ENCODE measurements around the gene ARL5B. TPM values are rescaled to one million over a fixed set of nuclear protein-coding genes. Genes with fewer than 3 reads are reported as not detected.

ARL5B gene
- total RNA-seq, 4 donors from 2014 or later, result 7.5 to 14.7 (median 8.9) TPM

DNA sequence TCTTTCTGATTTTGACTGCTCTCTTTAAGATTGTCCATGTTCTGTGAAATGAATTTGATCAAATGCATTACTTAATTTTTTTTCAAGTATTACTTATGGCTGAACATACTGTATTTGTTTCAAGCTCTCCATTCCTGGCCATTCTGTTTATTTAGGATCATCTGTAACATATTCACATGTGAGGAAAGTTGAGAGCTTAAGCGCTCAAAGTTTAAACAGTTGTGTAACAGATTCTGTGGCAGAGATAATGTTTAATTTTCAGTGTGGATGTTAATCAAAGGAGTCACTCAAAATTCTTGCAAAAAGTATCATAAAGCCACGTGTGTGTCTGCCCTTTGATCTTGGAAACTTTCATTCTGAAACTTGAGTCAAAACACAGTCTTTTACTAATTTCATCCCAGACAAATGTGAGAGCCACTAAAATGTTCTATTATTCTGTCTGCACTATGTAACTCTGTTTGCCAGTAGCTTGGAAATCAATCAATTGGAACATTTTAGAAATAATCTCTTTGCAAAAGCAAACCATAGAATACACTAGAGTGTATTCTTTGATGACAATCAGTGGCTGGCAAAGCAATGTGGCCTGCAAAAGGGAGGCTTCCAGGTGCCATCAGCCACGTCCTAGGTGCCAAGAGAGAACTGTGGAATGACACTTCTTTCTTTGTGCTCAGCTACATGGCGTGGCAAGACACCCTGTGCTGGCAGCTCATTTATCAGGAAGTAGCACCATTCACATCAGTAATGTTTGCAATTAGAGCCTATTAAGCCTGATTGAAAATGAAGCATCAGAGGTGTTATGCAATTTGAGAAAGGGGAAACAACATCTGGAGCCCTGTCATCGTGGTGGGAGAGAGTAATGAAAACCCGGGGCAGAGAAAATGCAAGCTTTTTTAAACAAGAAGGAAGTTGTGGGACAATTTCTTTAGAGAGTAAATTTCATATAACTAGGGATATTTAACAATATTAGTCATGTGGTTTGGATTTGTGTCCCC lies 40.9 kb downstream of the ARL5B start:
- intact Hi-C loops (cut with DNase I), result no loop called here
- no peaks in the 10 kb centered on the region for H3K4me1 ChIP-seq

DNA sequence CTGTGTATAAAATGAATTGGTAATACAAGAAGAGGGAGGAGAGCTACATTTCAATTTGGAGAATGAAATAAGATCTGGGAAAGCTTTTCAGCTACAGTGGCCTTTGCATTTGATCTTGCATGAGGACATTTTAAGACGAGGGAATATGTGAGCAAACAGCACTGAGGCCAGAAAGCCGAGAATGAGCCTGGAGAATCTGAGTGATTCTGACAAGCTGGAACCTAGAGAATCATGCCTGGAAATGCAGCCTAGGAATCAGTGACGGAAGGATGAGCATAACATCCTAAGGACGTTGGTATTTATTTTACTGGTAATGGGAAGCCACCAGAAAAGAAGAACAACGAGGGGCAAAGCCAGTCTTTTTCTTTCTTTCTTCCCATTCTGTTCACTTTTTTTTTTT lies 44.3 kb downstream of the ARL5B start:
- H3K4me3 ChIP-seq, result no peak overlapping the region
- H3K9me3 ChIP-seq, result no peaks in the 10 kb centered on the region
- H3K27ac ChIP-seq (replicated peaks in 1 of 4), result no peak overlapping the region
- TF ChIP-seq, protein P1, sequence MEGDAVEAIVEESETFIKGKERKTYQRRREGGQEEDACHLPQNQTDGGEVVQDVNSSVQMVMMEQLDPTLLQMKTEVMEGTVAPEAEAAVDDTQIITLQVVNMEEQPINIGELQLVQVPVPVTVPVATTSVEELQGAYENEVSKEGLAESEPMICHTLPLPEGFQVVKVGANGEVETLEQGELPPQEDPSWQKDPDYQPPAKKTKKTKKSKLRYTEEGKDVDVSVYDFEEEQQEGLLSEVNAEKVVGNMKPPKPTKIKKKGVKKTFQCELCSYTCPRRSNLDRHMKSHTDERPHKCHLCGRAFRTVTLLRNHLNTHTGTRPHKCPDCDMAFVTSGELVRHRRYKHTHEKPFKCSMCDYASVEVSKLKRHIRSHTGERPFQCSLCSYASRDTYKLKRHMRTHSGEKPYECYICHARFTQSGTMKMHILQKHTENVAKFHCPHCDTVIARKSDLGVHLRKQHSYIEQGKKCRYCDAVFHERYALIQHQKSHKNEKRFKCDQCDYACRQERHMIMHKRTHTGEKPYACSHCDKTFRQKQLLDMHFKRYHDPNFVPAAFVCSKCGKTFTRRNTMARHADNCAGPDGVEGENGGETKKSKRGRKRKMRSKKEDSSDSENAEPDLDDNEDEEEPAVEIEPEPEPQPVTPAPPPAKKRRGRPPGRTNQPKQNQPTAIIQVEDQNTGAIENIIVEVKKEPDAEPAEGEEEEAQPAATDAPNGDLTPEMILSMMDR (IDR thresholded peaks at IDR 0.05), result no peak
- TF ChIP-seq EP300 (IDR thresholded peaks at IDR 0.05), result no peak
- no peak for TF ChIP-seq POLR2A (IDR thresholded peaks at IDR 0.05; ENCODE audit: low read depth)
- TF ChIP-seq POLR2AphosphoS5 (IDR thresholded peaks at IDR 0.05), result no peak
- DNase-seq (ENCODE audit: extremely low spot score), result no peak
- no peaks in the 10 kb centered on the region for H3K36me3 ChIP-seq
- H3K4me1 ChIP-seq, result no peaks in the 10 kb centered on the region
- intact Hi-C loops (cut with DNase I), result no loop called here
- 81% methylated on average over 5 of the region's 5 CpGs for WGBS
- H3K27me3 ChIP-seq, result no peaks in the 10 kb centered on the region

More for the DNA sequence above, 40.9 kb downstream of the ARL5B start:
- TF ChIP-seq POLR2A (IDR thresholded peaks at IDR 0.05; ENCODE audit: low read depth), result no peak
- no peak for TF ChIP-seq EP300 (IDR thresholded peaks at IDR 0.05)
- no peak for TF ChIP-seq POLR2AphosphoS5 (IDR thresholded peaks at IDR 0.05)
- TF ChIP-seq, protein P1 (IDR thresholded peaks at IDR 0.05), result no peak
- no peaks in the 10 kb centered on the region for H3K27me3 ChIP-seq
- no peak for DNase-seq (ENCODE audit: extremely low spot score)
- 41% methylated on average over 6 of the region's 6 CpGs for WGBS
- no peaks in the 10 kb centered on the region for H3K36me3 ChIP-seq
- no peaks in the 10 kb centered on the region for H3K9me3 ChIP-seq
- H3K4me3 ChIP-seq, result no peak overlapping the region
- H3K27ac ChIP-seq (replicated peaks in 1 of 4), result no peak overlapping the region

DNA sequence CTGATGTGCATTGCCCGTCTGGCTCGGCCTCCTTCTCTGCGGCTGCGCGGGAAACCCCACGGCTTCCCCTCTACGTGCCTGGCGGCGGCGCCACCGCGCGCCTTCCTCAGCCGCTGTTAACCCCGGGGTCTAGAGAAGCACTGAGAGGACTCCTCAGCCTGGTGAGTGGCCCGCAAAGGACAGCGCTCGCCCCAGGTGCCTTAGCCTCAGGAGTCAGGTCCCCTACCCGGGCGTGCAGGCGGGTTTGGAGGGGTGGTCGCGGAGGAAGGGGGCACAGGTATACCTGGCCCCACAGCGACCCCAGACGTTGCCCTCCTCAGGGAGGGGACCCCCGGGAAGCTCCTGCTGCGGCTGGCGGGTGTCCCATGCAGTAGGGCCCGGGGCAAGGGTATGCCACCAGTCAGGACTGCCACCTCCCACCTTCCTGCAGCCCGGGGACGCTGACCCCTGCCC lies 51.0 kb downstream of the ARL5B start:
- 78% methylated on average over 27 of the region's 31 CpGs for WGBS
- DNase-seq (ENCODE audit: extremely low spot score), result no peak

DNA sequence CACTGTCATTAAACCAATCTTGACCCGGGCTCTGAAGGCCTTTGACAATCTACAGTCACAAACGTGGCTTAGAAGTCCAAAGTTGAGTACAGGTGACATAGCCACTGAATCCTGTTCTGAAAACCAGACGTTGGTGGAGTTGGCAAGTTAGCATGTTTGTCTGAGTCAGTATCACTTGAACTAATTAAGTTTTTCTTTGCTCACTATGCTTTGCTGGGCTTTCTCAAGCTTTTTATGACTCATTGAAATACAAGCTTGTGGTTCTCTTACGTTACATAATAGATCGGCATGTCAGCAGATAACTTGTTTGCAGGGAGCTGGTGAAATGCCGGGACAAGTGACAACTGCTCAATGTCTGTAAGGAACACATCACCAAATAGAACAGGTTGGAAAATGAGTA lies 53.8 kb downstream of the ARL5B start:
- 78% methylated on average over 6 of the region's 6 CpGs for WGBS
- H3K9me3 ChIP-seq, result no peaks in the 10 kb centered on the region
- TF ChIP-seq EP300 (IDR thresholded peaks at IDR 0.05), result no peak
- no peak for TF ChIP-seq POLR2A (IDR thresholded peaks at IDR 0.05; ENCODE audit: low read depth)
- H3K27me3 ChIP-seq, result no peaks in the 10 kb centered on the region
- H3K4me1 ChIP-seq, result no peaks in the 10 kb centered on the region
- no peaks in the 10 kb centered on the region for H3K36me3 ChIP-seq
- no peak for DNase-seq (ENCODE audit: extremely low spot score)
- intact Hi-C loops (cut with DNase I), result no loop called here
- no peak overlapping the region for H3K4me3 ChIP-seq
- H3K27ac ChIP-seq (replicated peaks in 1 of 4), result no peak overlapping the region

More for the DNA sequence above, 51.0 kb downstream of the ARL5B start:
- TF ChIP-seq POLR2A (IDR thresholded peaks at IDR 0.05; ENCODE audit: low read depth), result no peak
- TF ChIP-seq, protein P1 (IDR thresholded peaks at IDR 0.05), result no peak
- no peak for TF ChIP-seq POLR2AphosphoS5 (IDR thresholded peaks at IDR 0.05)
- TF ChIP-seq EP300 (IDR thresholded peaks at IDR 0.05), result no peak
- H3K4me3 ChIP-seq, result no peak overlapping the region
- intact Hi-C loops (cut with DNase I), result no loop called here
- no peaks in the 10 kb centered on the region for H3K27me3 ChIP-seq
- no peaks in the 10 kb centered on the region for H3K9me3 ChIP-seq
- H3K27ac ChIP-seq (replicated peaks in 1 of 4), result no peak overlapping the region
- no peaks in the 10 kb centered on the region for H3K4me1 ChIP-seq
- H3K36me3 ChIP-seq, result no peaks in the 10 kb centered on the region

DNA sequence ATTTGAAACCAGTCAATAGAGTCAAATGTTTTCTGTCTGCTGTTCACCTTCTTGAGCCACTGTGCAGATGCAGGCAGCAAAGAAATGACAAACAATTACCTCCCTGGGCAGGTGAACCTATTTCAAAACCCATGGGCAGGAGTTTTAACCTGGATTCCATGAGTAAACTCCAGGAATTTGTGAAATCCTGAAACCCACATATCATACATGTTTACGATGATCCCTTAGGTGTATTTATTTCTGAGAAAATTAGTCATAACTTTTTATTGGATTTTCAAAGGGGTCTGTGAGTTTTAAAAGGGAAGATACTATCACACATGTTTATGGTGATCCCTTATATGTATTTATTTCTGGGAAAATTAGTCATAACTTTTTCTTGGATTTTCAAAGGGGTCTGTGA lies 59.8 kb downstream of the ARL5B start:
- WGBS, result 50% methylated on average over 1 of the region's 1 CpG
- DNase-seq (ENCODE audit: extremely low spot score), result no peak
- intact Hi-C loops (cut with DNase I), result no loop called here
- H3K9me3 ChIP-seq, result no peaks in the 10 kb centered on the region
- H3K27me3 ChIP-seq, result no peaks in the 10 kb centered on the region
- H3K4me1 ChIP-seq, result no peaks in the 10 kb centered on the region
- no peak overlapping the region for H3K27ac ChIP-seq (replicated peaks in 1 of 4)
- no peak for TF ChIP-seq POLR2A (IDR thresholded peaks at IDR 0.05; ENCODE audit: low read depth)
- no peak for TF ChIP-seq POLR2AphosphoS5 (IDR thresholded peaks at IDR 0.05)
- TF ChIP-seq EP300 (IDR thresholded peaks at IDR 0.05), result no peak
- TF ChIP-seq, protein P1 (IDR thresholded peaks at IDR 0.05), result no peak
- no peak overlapping the region for H3K4me3 ChIP-seq
- no peaks in the 10 kb centered on the region for H3K36me3 ChIP-seq
